Keratinocyte (primary cell): ENCODE measurements around the gene NES. TPM values are rescaled to one million over a fixed set of nuclear protein-coding genes. Genes with fewer than 3 reads are reported as not detected.

Source experiments
- DNase-seq: peaks from one replicate; pipeline ENCODE4 v3.0.0-alpha.2; 2011; ENCODE audit warnings: low read depth, missing footprints, low spot score
- FAIRE-seq: peaks from 2 replicates; lab custom pipeline; 2011; peaks lifted over from hg19 to GRCh38; lab: Jason Lieb, UNC
- H2AFZ ChIP-seq: 2 replicates; pipeline ENCODE4 v1.6.0; 2012; ENCODE audit warnings: low read length, control low read depth, inconsistent platforms; ENCODE audit not compliant: control insufficient read depth
- H3K27ac ChIP-seq: 2 replicates; pipeline ENCODE4 v1.5.1; 2011; ENCODE audit warnings: low read length; ENCODE audit not compliant: control insufficient read depth, insufficient read depth
- H3K27me3 ChIP-seq: 3 replicates; pipeline ENCODE4 v1.6.0; 2011; ENCODE audit warnings: low read length; ENCODE audit not compliant: control insufficient read depth, insufficient read depth; ENCODE audit errors: extremely low read depth
- H3K36me3 ChIP-seq, 2 experiments: 2 replicates in 1 of 2; 3 replicates in 1 of 2; pipeline ENCODE4 v1.5.1; 2011; ENCODE audit warnings: low read length in 2 of 2, mild to moderate bottlenecking in 1 of 2; ENCODE audit not compliant: control insufficient read depth in 2 of 2, insufficient read depth in 2 of 2; ENCODE audit errors: extremely low read depth in 1 of 2
- H3K4me1 ChIP-seq: 3 replicates; pipeline ENCODE4 v1.5.1; 2011; ENCODE audit warnings: low read length; ENCODE audit not compliant: control insufficient read depth, insufficient read depth; ENCODE audit errors: extremely low read depth
- H3K4me2 ChIP-seq: 3 replicates; pipeline ENCODE4 v1.6.0; 2011; ENCODE audit warnings: low read depth, low read length; ENCODE audit not compliant: control insufficient read depth, insufficient read depth; ENCODE audit errors: extremely low read depth
- H3K4me3 ChIP-seq, 3 experiments: fragments of 200-600 bp in 1 of 3; sonication (generic) in 1 of 3; 2 replicates in 2 of 3; 3 replicates in 1 of 3; pipeline ENCODE4 v1.5.1; 2011 to 2016; ENCODE audit warnings: low read length in 3 of 3, mild to moderate bottlenecking in 3 of 3, control low read depth in 2 of 3, inconsistent platforms in 1 of 3, low read depth in 1 of 3, mixed read lengths in 1 of 3, mixed run types in 1 of 3, moderate library complexity in 1 of 3; ENCODE audit not compliant: control insufficient read depth in 2 of 3, insufficient read depth in 2 of 3; ENCODE audit errors: extremely low read depth in 1 of 3
- H3K79me2 ChIP-seq: 2 replicates; pipeline ENCODE4 v1.6.0; 2012; ENCODE audit warnings: low read length; ENCODE audit not compliant: control insufficient read depth, insufficient read depth
- H3K9ac ChIP-seq: 3 replicates; pipeline ENCODE4 v1.6.0; 2011; ENCODE audit warnings: low read length; ENCODE audit not compliant: control insufficient read depth, insufficient read depth; ENCODE audit errors: extremely low read depth
- H3K9me1 ChIP-seq: 3 replicates; pipeline ENCODE4 v1.6.0; 2011; ENCODE audit warnings: low read length; ENCODE audit not compliant: control insufficient read depth, insufficient read depth; ENCODE audit errors: extremely low read depth
- H3K9me3 ChIP-seq: 2 replicates; pipeline ENCODE4 v1.5.1; 2012; ENCODE audit warnings: low read depth, low read length; ENCODE audit not compliant: control insufficient read depth
- H4K20me1 ChIP-seq: 3 replicates; pipeline ENCODE4 v1.6.0; 2011; ENCODE audit warnings: low read length; ENCODE audit not compliant: control insufficient read depth, insufficient read depth; ENCODE audit errors: extremely low read depth
- EZH2 ChIP-seq: IDR thresholded peaks from one replicate; pipeline ENCODE4 v1.6.1; 2012; ENCODE audit warnings: inconsistent platforms, mild to moderate bottlenecking, low read length, moderate library complexity
- dilution Hi-C: fragments of 300-500 bp; cut with MboI; formaldehyde crosslinking; loops from one replicate; pipeline ENCODE4 v1.7.0; 2020; ENCODE audit warnings: low sequenced_read_pairs; ENCODE audit not compliant: extremely low pct_ligation_motif_present
- polyA plus RNA-seq, 5 experiments: library from polyadenylated mRNA; depleted of rRNA in 3 of 5; stranded (reverse) in 3 of 5; stranded (forward) in 1 of 5; unstranded in 1 of 5; fragments of >200 nt; gene quantifications; 1 replicate in 1 of 5; 2 replicates in 3 of 5; 3 replicates in 1 of 5; pipeline versions ENCODE4 v1.2.1 to v1.2.3, GENCODE V29; 2011 to 2012; ENCODE audit warnings: missing spikeins in 2 of 5, low read depth in 1 of 5, low replicate concordance in 1 of 5
- TF ChIP-seq, protein P1 (sequence below), 3 experiments: IDR thresholded peaks in 1 of 3; conservative IDR thresholded peaks in 1 of 3; optimal IDR thresholded peaks in 1 of 3; 2 replicates in 2 of 3; 3 replicates in 1 of 3; pipeline versions ENCODE3 to v1.5.1; 2011; ENCODE audit warnings: low read length in 3 of 3, mild to moderate bottlenecking in 3 of 3, moderate library complexity in 2 of 3, control low read depth in 1 of 3, inconsistent platforms in 1 of 3; ENCODE audit not compliant: insufficient read depth in 2 of 3; ENCODE audit errors: extremely low read depth in 1 of 3

NES gene
- polyA plus RNA-seq, 1 donor (not counting 4 experiments of a cell fraction or from before 2014, with no cell fraction given): not detected

DNA sequence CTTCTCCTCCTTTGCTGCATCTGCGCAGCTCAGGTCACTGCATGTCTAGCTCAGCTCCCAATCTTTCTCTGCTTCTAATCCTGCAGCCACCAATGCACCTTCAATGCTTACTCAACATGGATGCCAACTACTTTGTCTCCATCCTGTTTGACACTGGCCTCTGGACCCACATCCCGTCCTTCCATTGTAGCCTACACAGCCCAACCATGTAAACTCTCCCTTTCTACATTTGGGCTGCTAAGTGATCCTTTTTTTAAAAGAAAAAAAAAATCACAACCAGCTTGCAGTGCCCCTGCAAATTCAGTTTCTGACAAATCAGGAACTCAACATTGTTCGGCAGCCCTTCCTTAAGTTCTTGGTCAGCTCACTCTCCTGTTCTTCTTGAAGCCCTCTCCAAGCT, 37.6 kb upstream of the NES start:
- TF ChIP-seq, protein P1, sequence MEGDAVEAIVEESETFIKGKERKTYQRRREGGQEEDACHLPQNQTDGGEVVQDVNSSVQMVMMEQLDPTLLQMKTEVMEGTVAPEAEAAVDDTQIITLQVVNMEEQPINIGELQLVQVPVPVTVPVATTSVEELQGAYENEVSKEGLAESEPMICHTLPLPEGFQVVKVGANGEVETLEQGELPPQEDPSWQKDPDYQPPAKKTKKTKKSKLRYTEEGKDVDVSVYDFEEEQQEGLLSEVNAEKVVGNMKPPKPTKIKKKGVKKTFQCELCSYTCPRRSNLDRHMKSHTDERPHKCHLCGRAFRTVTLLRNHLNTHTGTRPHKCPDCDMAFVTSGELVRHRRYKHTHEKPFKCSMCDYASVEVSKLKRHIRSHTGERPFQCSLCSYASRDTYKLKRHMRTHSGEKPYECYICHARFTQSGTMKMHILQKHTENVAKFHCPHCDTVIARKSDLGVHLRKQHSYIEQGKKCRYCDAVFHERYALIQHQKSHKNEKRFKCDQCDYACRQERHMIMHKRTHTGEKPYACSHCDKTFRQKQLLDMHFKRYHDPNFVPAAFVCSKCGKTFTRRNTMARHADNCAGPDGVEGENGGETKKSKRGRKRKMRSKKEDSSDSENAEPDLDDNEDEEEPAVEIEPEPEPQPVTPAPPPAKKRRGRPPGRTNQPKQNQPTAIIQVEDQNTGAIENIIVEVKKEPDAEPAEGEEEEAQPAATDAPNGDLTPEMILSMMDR (optimal IDR thresholded peaks at IDR 0.05 in 1 of 3, IDR thresholded peaks at IDR 0.05 in 1 of 3, conservative IDR thresholded peaks at IDR 0.05 in 1 of 3; ENCODE audit: extremely low read depth in 1 of 3, insufficient read depth in 2 of 3, low read length in 3 of 3): no peak
- TF ChIP-seq EZH2: no peak
- H3K36me3 ChIP-seq: peaks cover 0 to 4% of the 10 kb centered on the region in 2 experiments
- H3K27ac ChIP-seq: no peak overlapping the region
- H4K20me1 ChIP-seq: no peaks in the 10 kb centered on the region
- DNase-seq: no peak
- peaks cover 13% of the 10 kb centered on the region for H3K4me1 ChIP-seq
- H3K27me3 ChIP-seq: no peaks in the 10 kb centered on the region
- dilution Hi-C loops: no loop called here
- H2AFZ ChIP-seq: no peak overlapping the region
- FAIRE-seq: no peak
- H3K9me3 ChIP-seq: no peaks in the 10 kb centered on the region
- no peak overlapping the region for H3K4me2 ChIP-seq
- H3K79me2 ChIP-seq: no peaks in the 10 kb centered on the region
- H3K4me3 ChIP-seq: no peak overlapping the region
- H3K9me1 ChIP-seq: no peaks in the 10 kb centered on the region
- H3K9ac ChIP-seq: no peak overlapping the region

- Histone ChIP-seq H3K9me3 (no peaks in the 10 kb centered on the region), H3K4me2 (no peak overlapping the region), H3K4me1 (peaks cover 20% of the 10 kb centered on the region), H3K9me1 (no peaks in the 10 kb centered on the region), H3K36me3 (no peaks in the 10 kb centered on the region), H3K27me3 (peaks cover under 1% of the 10 kb centered on the region), H3K27ac (no peak overlapping the region), H3K9ac (no peak overlapping the region), H4K20me1 (no peaks in the 10 kb centered on the region), H3K4me3 (no peak overlapping the region), H2AFZ (no peak overlapping the region), H3K79me2 (no peaks in the 10 kb centered on the region)
- TF ChIP-seq EZH2: no peak
- TF ChIP-seq, protein P1 (optimal IDR thresholded peaks at IDR 0.05 in 1 of 3, IDR thresholded peaks at IDR 0.05 in 1 of 3, conservative IDR thresholded peaks at IDR 0.05 in 1 of 3; ENCODE audit: extremely low read depth in 1 of 3, insufficient read depth in 2 of 3, low read length in 3 of 3): no peak
- no peak for FAIRE-seq
- no peak for DNase-seq
- dilution Hi-C loops: no loop called here
Observed at GRCh38 chr1:156712626-156713025, 35.4 kb upstream of the NES start.
